GM18502 (cell line): ENCODE data around the gene TBC1D22A.

Experiments
- ATAC-seq: cut with Tn5 transposase; IDR thresholded peaks from one replicate; pipeline ENCODE4 v1.9.1; 2021; ENCODE audit warnings: mild to moderate bottlenecking; ENCODE audit not compliant: unreplicated experiment, poor library complexity

The TBC1D22A gene

GRCh38 chr22:46851311-46851710, 88.9 kb downstream of the TBC1D22A start:
- no peak for ATAC-seq

DNA sequence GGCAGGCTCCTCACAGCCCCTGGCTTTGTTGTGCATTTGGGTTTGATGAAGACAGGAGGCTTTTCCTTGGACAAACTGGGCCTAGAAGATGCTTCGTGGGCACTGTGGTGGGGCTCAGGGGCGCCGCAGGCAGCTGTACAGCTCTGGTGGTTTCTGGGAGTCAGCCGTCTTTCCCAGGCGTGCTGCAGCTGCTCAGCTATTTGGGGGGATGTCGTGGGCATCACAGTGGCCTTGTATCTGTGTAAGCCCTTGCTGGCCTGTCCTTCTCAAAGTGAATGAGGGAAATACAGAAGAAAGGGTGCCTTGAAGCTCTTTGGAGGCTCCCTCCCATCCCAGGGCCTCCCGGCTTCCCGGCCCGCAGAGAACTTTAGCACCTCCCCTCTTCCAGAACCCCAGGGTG, 89.5 kb downstream of the TBC1D22A start:
- ATAC-seq = no peak

DNA sequence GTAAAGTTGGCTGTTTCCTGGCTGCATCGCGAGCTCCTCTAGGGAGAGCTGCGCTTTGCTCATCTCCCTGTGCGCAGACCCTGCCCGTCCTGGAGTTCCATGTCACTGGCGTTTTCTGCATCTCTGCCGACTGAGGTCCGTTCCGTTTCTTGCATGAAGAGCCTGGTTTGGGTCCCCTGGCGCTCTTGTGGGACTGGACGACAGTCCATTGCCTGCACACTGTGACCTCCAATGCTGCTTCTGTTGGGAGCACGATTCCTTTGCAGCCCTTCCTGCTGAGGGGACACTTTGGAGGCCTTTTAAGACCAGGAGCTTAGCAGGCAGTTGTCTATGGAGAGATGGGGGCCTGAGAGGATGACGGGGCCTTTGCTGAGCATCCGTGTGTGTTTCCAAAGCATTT, 90.3 kb downstream of the TBC1D22A start:
- ATAC-seq = no peak

GRCh38 chr22:46853191-46853590, 90.7 kb downstream of the TBC1D22A start:
- ATAC-seq = no peak

GRCh38 chr22:46854125-46854870, 91.8 kb downstream of the TBC1D22A start:
- ATAC-seq = no peak

- no peak for ATAC-seq
Measured at GRCh38 chr22:46855681-46856080, 93.2 kb downstream of the TBC1D22A start.

- no peak for ATAC-seq
Measured at GRCh38 chr22:46856661-46857060, 94.2 kb downstream of the TBC1D22A start.

DNA sequence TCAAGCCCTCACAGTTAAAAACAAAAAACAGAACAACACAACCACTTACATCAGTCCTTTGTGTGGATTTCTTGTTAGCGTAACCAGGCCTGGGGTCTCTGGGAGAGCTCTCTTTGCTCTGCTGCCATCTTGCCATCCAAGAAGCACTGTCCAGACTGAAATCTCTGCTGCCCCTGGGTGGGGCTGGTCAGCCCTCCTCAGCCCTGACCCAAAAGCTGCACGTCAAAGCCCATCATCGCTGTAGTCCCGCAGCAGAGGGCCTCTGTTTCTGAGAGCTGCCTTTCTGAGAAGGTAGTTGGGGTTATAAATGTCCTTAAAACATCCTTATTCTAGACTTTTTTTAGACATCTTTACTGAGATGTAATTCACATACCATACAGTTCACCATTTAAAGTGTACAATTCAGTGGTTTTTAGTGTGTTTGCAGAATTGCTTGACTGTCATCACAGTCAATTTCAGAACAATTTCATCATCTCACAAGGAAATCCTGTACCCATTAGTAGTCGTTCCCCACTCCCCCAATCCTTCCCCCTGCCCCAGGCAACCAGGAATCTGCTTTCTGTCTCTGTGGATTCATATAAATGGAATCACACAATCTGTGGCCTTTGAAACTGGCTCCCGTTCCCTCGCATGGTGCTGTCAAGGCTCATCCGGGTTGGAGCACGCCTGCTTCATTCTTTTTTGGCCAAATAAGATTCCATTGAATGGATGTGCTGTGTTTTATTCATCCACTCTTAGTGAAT, 94.9 kb downstream of the TBC1D22A start:
- ATAC-seq = no peak

- no peak for ATAC-seq
Measured at GRCh38 chr22:46857885-46858143, 95.4 kb downstream of the TBC1D22A start.

- ATAC-seq = no peak
Measured at GRCh38 chr22:46858181-46858771, 95.8 kb downstream of the TBC1D22A start.

DNA sequence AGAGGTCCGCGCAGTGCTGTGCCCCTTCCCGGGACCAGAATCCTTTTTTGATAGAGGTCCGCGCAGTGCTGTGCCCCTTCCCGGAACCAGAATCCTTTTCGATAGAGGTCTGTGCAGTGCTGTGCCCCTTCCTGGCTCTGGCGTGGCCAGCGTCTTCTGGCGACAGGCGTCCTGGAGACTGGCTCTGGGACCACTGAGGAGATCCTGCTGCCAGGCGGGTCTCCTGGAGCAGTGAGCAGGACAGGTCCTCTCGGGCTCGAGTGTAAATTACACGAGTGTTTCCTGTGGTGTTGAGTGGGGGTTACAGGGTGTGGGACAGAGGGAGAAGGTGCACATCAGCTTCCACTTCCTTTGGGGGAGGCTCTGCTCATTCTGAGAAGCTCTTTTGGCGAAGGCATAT, 98.1 kb downstream of the TBC1D22A start:
- ATAC-seq = no peak

DNA sequence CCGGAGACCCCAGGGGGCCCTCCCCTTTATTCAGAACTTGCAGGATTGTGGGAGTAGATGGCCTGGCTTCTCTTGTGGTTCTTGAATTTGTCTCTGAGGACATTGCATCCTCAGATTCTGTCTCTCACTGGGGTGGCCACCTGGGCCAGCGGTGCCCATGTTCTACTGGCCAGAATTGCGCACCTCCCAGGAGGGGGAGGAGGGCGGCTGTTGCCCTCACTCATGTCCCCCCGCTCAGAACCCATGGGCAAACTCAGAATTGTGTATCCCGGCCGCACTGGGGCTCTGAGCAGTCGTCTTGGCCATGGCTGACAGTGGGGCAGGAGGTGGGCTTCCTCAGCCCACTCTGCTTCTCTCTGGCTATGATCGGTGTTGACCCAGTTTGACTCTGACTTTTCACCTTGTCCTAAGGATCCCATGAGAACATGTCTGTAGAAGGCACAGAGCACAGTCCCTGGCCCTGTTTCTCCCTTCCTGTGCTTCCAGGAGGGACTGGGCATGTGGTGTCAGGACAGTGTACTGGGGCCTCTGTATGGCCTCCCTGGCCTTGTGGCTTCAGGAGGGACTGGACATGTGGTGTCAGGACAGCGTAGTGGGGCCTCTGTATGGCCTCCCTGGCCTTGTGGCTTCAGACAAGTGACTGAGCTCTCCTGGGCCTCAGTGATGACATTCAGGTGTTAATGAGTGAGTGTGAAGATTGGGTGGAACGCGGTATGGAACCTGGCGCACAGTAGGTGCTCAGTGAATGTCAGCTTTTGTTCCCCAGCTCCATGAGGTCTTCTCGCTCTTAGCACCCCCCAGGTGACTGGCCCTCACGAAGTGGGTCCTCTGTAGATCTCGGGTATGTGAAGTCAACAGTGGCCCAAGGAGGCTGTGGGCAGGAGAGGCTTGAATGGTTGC, 99.3 kb downstream of the TBC1D22A start:
- no peak for ATAC-seq

DNA sequence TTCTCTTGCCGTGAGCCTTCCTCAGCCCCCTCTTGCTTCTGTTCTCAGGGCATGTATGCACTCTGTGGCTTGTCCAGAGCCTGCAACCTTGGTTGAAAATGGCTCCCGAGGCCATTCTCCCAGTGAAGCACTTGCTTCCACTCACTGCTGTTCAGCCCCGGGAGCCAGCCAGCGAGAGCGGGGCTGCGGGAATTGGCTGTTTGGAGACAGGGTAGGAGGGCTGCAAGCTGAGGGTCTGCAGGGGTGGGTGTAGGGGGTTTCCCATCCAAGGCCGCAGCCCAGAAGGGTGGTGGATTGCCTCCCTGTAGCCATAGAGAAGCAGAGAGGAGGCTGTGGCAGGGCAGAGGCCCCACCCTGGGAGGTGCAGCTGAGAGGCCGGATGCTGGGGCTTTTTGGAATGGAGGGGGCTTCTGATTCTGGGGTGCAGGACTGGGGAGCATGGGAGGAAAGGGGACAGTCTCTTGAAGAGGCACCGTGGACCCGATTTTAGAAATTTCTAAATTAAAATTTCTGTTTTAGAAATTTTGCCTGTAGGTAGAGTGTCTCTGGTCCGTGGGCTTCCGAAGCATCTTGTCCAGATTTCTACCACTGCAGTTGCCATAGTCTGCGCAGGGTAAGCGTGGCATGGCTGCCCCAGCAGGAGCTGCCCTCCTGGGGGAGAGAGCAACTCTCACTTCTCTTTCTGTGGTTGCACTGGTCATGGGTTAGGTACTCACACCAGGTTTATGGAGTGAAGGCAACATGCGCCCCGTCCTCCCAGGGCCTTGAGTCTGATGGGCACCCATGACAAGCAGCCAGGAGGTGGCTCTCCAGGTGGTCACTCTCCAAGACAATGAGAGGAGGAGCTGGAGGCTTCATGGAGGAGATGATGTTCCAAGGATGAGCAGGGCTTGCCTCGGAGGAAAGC, 100.2 kb downstream of the TBC1D22A start:
- ATAC-seq = no peak

DNA sequence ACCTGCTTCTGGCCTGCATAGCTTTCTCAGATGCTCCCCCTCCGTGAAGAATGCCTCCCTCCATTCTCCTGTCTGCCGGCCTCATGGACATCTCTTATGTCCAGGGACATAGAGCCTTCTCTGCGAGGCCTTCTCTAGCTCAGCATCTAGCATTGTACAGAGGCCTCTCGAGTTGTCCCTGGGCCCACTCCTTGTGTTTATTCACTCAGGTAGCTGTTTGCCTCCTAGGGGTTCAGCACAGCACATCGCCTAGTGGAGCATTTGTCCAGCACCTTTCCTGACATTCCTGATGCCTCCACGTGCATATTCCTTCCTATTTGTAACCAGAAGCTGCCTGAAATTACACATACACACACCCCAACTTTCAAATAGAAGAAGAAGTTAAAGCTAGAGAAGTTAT, 101.3 kb downstream of the TBC1D22A start:
- no peak for ATAC-seq

DNA sequence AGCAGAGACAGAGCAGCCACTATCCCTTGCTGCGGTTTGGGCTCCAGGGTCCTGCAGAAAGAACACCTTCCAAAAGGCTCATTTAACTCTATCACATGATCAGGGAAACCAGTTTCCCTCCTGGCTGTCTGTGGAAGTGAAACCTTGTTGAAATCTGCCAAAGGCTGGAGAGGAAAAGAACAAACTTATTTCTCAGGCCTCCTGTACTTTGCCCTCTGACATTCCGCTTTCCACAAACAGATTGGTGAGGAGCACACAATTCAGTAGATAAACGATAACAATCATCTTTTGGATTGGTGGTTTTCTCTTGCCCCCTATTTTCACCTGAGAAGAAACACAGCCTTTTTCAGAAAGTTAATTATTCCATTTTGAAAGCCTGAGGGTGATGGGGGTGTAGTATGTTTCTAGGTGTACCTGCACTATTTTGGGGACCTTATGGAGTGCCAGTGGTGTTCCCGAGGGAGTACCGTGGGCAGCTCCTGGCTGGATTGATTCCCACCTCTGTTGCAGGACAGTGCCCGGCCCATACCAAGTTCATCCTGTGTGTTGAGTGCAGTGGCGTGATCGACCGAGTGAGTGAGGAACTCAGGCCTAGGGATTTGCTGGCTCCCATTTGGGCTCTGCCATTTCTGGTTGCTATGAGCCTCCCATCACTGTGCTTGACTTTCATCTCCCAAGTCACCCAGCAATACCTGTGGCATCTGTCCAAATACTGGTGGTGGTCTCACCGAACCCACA, 102.0 kb downstream of the TBC1D22A start:
- no peak for ATAC-seq

DNA sequence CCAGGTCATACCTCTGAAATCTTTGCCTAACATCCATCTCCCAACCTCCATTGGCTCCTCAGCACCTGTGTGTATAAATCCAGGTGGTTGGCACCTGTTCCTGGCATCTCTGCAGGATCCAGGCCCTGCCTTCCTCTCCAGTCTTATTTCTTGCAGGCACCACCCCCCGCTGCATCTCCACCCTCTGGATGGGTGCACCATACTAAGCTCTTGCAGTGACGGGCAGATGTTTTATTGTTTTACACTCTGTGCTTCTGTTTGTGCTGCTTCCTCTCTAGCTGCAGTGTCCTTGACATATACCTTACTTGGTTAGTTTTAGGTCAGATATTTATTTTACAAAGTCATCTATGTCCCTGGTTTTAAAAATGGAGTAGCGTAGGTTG, 102.6 kb downstream of the TBC1D22A start:
- ATAC-seq = no peak

- no peak for ATAC-seq
Measured at GRCh38 chr22:46865642-46866041, 103.2 kb downstream of the TBC1D22A start.

- no peak for ATAC-seq
Measured at GRCh38 chr22:46866591-46866990, 104.1 kb downstream of the TBC1D22A start.

- ATAC-seq = no peak
Measured at GRCh38 chr22:46867106-46867505, 104.7 kb downstream of the TBC1D22A start.
